HL-60 (cell line): ENCODE data around the gene TESK2.

Experiments
- DNase-seq, 2 experiments: peaks; one replicate each; pipeline ENCODE4 v3.0.0-alpha.2; 2010 to 2020; ENCODE audit warnings: low read depth in 1 of 2, low spot score in 1 of 2
- H3K27ac ChIP-seq: fragments of 250-450 bp; sonication (Bioruptor Pico); replicated peaks from 2 replicates; pipeline ENCODE4 v1.5.1; 2020; ENCODE audit warnings: mild to moderate bottlenecking, moderate library complexity
- H3K27me3 ChIP-seq: fragments of 250-450 bp; sonication (Bioruptor Pico); 2 replicates; pipeline ENCODE4 v1.5.1; 2021; ENCODE audit warnings: mild to moderate bottlenecking, moderate library complexity; ENCODE audit not compliant: insufficient read depth, poor library complexity, severe bottlenecking
- H3K4me3 ChIP-seq: replicated peaks from 2 replicates; pipeline ENCODE4 v1.5.1; 2011; ENCODE audit warnings: mild to moderate bottlenecking, control low read depth, low read length; ENCODE audit not compliant: insufficient read depth
- GABPA ChIP-seq: IDR thresholded peaks from 2 replicates; pipeline ENCODE4 v1.6.1; 2012; ENCODE audit warnings: low read depth
- POLR2AphosphoS5 ChIP-seq: IDR thresholded peaks from 2 replicates; pipeline ENCODE4 v1.6.1; 2012; ENCODE audit warnings: low read depth
- SPI1 ChIP-seq: IDR thresholded peaks from 2 replicates; pipeline ENCODE4 v1.6.1; 2012; ENCODE audit warnings: low read depth, mild to moderate bottlenecking, borderline replicate concordance
- TF ChIP-seq, protein P1 (sequence below): IDR thresholded peaks from one replicate; pipeline ENCODE4 v1.5.1; 2011; ENCODE audit warnings: low read length, control low read depth, inconsistent platforms; ENCODE audit not compliant: insufficient read depth
- TF ChIP-seq, protein P2 (sequence below): IDR thresholded peaks from 2 replicates; pipeline ENCODE4 v1.6.1; 2012; ENCODE audit warnings: low read depth; ENCODE audit not compliant: insufficient replicate concordance

The TESK2 gene

DNA sequence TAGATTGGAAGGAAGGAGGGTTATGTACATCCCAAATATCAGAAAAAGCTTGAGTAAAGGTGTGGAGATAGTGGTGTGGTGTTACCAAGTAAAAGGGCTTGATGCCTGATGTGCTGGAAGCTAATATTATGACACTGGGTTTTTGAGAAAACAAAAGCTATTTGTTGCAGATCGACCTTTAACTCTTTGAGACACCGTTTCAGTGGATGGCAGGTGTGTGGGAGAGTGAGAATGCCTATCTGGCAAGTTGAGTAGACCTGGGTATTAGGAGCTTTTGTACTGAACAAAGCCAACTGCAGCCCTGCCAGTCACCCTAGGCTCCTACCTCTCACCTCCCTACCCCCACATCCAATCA lies 10.5 kb upstream of the TESK2 start:
- TF ChIP-seq GABPA, result no peak
- no peak for TF ChIP-seq SPI1
- TF ChIP-seq, protein P1, sequence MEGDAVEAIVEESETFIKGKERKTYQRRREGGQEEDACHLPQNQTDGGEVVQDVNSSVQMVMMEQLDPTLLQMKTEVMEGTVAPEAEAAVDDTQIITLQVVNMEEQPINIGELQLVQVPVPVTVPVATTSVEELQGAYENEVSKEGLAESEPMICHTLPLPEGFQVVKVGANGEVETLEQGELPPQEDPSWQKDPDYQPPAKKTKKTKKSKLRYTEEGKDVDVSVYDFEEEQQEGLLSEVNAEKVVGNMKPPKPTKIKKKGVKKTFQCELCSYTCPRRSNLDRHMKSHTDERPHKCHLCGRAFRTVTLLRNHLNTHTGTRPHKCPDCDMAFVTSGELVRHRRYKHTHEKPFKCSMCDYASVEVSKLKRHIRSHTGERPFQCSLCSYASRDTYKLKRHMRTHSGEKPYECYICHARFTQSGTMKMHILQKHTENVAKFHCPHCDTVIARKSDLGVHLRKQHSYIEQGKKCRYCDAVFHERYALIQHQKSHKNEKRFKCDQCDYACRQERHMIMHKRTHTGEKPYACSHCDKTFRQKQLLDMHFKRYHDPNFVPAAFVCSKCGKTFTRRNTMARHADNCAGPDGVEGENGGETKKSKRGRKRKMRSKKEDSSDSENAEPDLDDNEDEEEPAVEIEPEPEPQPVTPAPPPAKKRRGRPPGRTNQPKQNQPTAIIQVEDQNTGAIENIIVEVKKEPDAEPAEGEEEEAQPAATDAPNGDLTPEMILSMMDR, result no peak
- TF ChIP-seq, protein P2, sequence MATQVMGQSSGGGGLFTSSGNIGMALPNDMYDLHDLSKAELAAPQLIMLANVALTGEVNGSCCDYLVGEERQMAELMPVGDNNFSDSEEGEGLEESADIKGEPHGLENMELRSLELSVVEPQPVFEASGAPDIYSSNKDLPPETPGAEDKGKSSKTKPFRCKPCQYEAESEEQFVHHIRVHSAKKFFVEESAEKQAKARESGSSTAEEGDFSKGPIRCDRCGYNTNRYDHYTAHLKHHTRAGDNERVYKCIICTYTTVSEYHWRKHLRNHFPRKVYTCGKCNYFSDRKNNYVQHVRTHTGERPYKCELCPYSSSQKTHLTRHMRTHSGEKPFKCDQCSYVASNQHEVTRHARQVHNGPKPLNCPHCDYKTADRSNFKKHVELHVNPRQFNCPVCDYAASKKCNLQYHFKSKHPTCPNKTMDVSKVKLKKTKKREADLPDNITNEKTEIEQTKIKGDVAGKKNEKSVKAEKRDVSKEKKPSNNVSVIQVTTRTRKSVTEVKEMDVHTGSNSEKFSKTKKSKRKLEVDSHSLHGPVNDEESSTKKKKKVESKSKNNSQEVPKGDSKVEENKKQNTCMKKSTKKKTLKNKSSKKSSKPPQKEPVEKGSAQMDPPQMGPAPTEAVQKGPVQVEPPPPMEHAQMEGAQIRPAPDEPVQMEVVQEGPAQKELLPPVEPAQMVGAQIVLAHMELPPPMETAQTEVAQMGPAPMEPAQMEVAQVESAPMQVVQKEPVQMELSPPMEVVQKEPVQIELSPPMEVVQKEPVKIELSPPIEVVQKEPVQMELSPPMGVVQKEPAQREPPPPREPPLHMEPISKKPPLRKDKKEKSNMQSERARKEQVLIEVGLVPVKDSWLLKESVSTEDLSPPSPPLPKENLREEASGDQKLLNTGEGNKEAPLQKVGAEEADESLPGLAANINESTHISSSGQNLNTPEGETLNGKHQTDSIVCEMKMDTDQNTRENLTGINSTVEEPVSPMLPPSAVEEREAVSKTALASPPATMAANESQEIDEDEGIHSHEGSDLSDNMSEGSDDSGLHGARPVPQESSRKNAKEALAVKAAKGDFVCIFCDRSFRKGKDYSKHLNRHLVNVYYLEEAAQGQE, result no peak
- no peak for TF ChIP-seq POLR2AphosphoS5
- Histone ChIP-seq H3K4me3 (no peak overlapping the region), H3K27ac (peak overlapping the region; percentile 3; the same call in 1 of the 2 replicates), H3K27me3 (no peaks in the 10 kb centered on the region)
- DNase-seq, result no peak

DNA sequence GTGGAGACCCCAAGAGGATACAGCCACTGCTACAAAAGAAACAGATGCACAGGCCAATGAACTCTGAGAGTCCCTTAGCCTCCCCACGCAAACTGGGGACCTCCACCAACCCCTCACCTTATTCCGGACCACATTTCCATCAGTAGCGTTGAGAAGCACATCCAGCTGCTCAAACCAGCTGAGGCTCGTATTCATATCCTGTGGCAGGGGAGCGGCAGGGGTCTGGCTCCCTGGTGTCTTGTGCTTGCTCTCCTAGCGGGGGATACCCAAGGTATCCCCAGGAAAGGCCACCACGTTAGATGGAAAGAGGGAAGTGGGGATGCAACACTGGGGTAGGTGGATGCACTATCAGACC lies 8.4 kb upstream of the TESK2 start:
- DNase-seq, result no peak
- peak overlapping the region; percentile 39 for H3K27ac ChIP-seq
- TF ChIP-seq, protein P1, result no peak
- TF ChIP-seq SPI1 (no peak), GABPA (no peak), POLR2AphosphoS5 (no peak)
- TF ChIP-seq, protein P2, result no peak

DNA sequence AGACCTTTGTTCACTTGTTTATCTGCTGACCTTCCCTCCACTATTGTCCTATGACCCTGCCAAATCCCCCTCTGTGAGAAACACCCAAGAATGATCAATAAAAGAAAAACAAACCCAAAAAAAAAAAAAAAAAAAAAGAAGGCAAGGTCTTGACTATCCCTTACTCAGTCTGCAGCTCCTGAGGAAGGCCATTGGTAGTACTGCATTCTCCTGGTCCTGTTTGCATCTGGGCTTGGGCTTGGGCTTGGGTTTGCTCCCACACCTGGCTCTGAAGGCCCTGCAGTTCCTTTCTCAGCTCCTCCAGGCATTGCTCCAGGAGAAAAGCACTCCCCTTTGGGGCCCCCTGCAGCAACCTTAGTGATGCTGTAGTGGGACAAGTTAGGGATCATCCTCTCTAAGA lies 7.3 kb upstream of the TESK2 start:
- DNase-seq, result no peak
- Histone ChIP-seq H3K27me3 (no peaks in the 10 kb centered on the region), H3K27ac (no peak overlapping the region), H3K4me3 (no peak overlapping the region)
- TF ChIP-seq GABPA, result no peak
- no peak for TF ChIP-seq SPI1
- no peak for TF ChIP-seq POLR2AphosphoS5
- TF ChIP-seq, protein P2, result no peak
- TF ChIP-seq, protein P1, result no peak

More for the DNA sequence above, 8.4 kb upstream of the TESK2 start:
- H3K27me3 ChIP-seq, result no peaks in the 10 kb centered on the region
- H3K4me3 ChIP-seq, result peak overlapping the region; percentile 74
